ENCODE measurements around the gene KRTAP10-5. TPM values are rescaled to one million over a fixed set of nuclear protein-coding genes. Genes with fewer than 3 reads are reported as not detected.

KRTAP10-5 gene
- polyA plus RNA-seq, 1 experiment, result not detected

DNA sequence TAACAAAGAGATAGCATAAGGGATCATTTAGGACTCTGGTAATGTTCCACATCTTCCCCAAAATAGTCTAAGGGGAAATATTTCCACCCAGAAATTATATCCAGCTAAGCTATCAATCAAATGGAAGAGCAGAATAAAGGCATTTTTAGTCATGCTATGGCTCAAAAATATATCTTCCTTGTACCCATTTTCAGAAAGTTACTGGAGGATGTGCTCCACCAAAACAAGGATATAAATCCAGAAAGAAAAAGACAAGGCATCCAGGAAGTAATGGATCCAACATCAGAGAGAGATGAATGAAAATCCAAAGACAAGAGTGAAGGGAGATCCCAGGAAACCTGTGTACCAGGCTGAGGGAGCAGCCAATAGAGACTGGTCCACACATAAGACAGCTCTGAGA lies 28.8 kb upstream of the KRTAP10-5 start:
- Histone ChIP-seq H3K27ac (ENCODE audit: low read depth, low read length) (no peak overlapping the region), H3K27me3 (ENCODE audit: control insufficient read depth, insufficient read depth, low read length) (no peaks in the 10 kb centered on the region), H3K4me3 (ENCODE audit: low read depth, low read length) (no peak overlapping the region), H3K9me3 (ENCODE audit: control insufficient read depth, insufficient read depth, low read length) (peaks cover 26% of the 10 kb centered on the region)
- ChIA-PET CTCF (no interaction called here), POLR2A (no interaction called here)
- DNase-seq (ENCODE audit: low read depth, low spot score), result no peak
- TF ChIP-seq, protein P1, sequence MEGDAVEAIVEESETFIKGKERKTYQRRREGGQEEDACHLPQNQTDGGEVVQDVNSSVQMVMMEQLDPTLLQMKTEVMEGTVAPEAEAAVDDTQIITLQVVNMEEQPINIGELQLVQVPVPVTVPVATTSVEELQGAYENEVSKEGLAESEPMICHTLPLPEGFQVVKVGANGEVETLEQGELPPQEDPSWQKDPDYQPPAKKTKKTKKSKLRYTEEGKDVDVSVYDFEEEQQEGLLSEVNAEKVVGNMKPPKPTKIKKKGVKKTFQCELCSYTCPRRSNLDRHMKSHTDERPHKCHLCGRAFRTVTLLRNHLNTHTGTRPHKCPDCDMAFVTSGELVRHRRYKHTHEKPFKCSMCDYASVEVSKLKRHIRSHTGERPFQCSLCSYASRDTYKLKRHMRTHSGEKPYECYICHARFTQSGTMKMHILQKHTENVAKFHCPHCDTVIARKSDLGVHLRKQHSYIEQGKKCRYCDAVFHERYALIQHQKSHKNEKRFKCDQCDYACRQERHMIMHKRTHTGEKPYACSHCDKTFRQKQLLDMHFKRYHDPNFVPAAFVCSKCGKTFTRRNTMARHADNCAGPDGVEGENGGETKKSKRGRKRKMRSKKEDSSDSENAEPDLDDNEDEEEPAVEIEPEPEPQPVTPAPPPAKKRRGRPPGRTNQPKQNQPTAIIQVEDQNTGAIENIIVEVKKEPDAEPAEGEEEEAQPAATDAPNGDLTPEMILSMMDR (IDR thresholded peaks at IDR 0.05; ENCODE audit: low read depth, low read length), result no peak

GRCh38 chr21:44606495-44606894 lies 26.1 kb upstream of the KRTAP10-5 start:
- H3K27me3 ChIP-seq (ENCODE audit: control insufficient read depth, insufficient read depth, low read length), result no peaks in the 10 kb centered on the region
- ChIA-PET POLR2A (no interaction called here), CTCF (no interaction called here)
- TF ChIP-seq, protein P1 (IDR thresholded peaks at IDR 0.05; ENCODE audit: low read depth, low read length), result no peak
- peaks cover 2% of the 10 kb centered on the region for H3K9me3 ChIP-seq (ENCODE audit: control insufficient read depth, insufficient read depth, low read length)
- H3K4me3 ChIP-seq (ENCODE audit: low read depth, low read length), result no peak overlapping the region
- no peak overlapping the region for H3K27ac ChIP-seq (ENCODE audit: low read depth, low read length)
- DNase-seq (ENCODE audit: low read depth, low spot score), result no peak

DNA sequence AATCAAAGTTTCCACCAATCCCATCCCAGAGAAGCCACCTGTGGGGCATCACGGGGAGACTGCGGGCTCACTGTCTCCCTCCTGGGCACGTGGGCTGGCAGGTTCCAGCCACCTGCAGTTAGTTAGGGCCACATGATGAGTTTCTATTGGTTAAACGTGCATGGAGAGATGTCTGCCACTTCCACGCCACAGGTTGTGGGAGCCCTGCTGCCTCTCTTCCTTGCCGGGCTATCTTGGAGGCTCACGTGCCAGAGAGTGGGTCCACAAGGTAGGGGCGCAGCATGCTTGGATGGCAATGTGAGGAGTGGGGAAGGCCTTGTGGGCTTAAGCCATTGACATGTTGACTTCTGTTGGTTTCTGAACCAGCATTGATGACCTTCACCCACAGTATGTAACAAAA lies 23.5 kb upstream of the KRTAP10-5 start:
- H3K27ac ChIP-seq (ENCODE audit: low read depth, low read length), result no peak overlapping the region
- H3K27me3 ChIP-seq (ENCODE audit: control insufficient read depth, insufficient read depth, low read length), result no peaks in the 10 kb centered on the region
- no peaks in the 10 kb centered on the region; the same call in 1 of the 2 replicates for H3K9me3 ChIP-seq (ENCODE audit: control insufficient read depth, insufficient read depth, low read length)
- CTCF ChIA-PET, result no interaction called here
- TF ChIP-seq, protein P1 (IDR thresholded peaks at IDR 0.05; ENCODE audit: low read depth, low read length), result no peak
- H3K4me3 ChIP-seq (ENCODE audit: low read depth, low read length), result no peak overlapping the region
- DNase-seq (ENCODE audit: low read depth, low spot score), result no peak
- POLR2A ChIA-PET, result no interaction called here

DNA sequence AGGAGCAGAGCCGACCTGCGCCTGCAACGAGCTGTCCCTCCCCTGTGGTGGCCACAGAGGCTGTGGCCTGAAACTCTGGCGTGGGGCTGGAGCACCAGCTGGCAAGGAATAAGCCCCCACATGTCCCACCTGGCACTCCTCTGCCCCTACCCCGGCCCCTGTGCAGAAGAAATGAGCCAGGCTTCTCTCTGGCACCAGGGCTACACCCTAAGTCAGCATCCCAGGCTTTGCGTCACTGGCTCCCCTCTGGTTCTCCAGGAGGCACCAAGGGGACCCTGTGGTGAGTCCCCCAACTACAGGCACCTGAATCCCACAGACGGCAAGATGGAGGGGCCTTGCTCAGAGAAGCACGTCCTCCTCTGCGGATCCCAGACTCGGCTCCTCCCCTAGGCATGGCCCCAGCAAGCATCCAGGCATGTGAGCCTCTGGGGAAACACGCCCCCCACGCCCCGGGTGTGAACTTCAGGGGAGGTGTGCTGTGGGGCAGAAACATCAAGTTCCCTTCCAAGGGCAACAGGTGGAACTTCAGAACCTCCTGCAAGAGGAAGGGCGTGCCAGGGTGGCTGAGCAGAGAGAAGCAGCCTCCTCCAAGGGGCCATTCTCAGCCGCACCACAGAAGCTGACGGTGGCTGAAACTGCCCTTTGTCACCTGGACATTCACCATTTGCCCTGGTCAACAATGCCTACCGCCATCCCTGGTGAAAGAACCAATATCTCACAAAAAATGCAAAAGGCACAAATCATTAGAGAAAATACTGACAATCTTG lies 22.9 kb upstream of the KRTAP10-5 start:
- Histone ChIP-seq H3K9me3 (ENCODE audit: control insufficient read depth, insufficient read depth, low read length) (no peaks in the 10 kb centered on the region; the same call in 1 of the 2 replicates), H3K27me3 (ENCODE audit: control insufficient read depth, insufficient read depth, low read length) (no peaks in the 10 kb centered on the region), H3K4me3 (ENCODE audit: low read depth, low read length) (no peak overlapping the region), H3K27ac (ENCODE audit: low read depth, low read length) (no peak overlapping the region)
- CTCF ChIA-PET, result no interaction called here
- POLR2A ChIA-PET, result no interaction called here
- TF ChIP-seq, protein P1 (IDR thresholded peaks at IDR 0.05; ENCODE audit: low read depth, low read length), result no peak
- DNase-seq (ENCODE audit: low read depth, low spot score), result no peak

GRCh38 chr21:44602463-44602850 lies 22.1 kb upstream of the KRTAP10-5 start:
- TF ChIP-seq, protein P1 (IDR thresholded peaks at IDR 0.05; ENCODE audit: low read depth, low read length), result no peak
- no peaks in the 10 kb centered on the region; the same call in 1 of the 2 replicates for H3K9me3 ChIP-seq (ENCODE audit: control insufficient read depth, insufficient read depth, low read length)
- POLR2A ChIA-PET, result no interaction called here
- no peak for DNase-seq (ENCODE audit: low read depth, low spot score)
- H3K4me3 ChIP-seq (ENCODE audit: low read depth, low read length), result no peak overlapping the region
- CTCF ChIA-PET, result no interaction called here
- H3K27me3 ChIP-seq (ENCODE audit: control insufficient read depth, insufficient read depth, low read length), result no peaks in the 10 kb centered on the region
- no peak overlapping the region for H3K27ac ChIP-seq (ENCODE audit: low read depth, low read length)

Measured in AG04450 (cell line).